Mammary epithelial cell (primary cell): ENCODE data around the gene MAPK4.

Experiments used
- EZH2 ChIP-seq: IDR thresholded peaks from 2 replicates; pipeline ENCODE4 v1.6.1; 2012; ENCODE audit warnings: low read length, inconsistent platforms, borderline replicate concordance
- TF ChIP-seq, protein P1 (sequence below), 2 donors: IDR thresholded peaks in 1 of 2; conservative IDR thresholded peaks in 1 of 2; 2 replicates each; pipeline ENCODE4 v1.5.1; 2011 to 2012; ENCODE audit warnings: inconsistent platforms in 2 of 2, low read length in 2 of 2, mild to moderate bottlenecking in 2 of 2, control low read depth in 1 of 2, low read depth in 1 of 2; ENCODE audit not compliant: insufficient read depth in 1 of 2; ENCODE audit errors: extremely low read depth in 1 of 2

DNA sequence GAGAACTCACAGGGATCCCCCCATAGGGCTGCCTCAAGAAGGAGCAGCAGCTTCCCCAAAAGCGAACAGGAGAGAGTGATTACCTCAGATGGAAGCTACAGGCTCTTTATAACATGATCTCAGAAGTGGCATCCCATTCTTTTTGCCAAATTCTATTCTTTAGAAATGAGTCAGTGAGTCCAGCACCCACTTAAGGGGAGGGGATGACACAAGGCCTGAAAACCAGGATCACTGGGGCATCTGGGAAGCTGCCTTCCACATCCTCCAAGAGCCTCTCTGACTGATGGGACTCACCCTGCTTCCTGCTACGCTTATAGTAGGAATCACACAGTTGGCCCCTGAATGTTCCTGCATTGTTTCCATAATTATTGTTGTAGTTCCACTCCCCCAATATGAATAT is 96.5 kb downstream of the MAPK4 start:
- TF ChIP-seq, protein P1, sequence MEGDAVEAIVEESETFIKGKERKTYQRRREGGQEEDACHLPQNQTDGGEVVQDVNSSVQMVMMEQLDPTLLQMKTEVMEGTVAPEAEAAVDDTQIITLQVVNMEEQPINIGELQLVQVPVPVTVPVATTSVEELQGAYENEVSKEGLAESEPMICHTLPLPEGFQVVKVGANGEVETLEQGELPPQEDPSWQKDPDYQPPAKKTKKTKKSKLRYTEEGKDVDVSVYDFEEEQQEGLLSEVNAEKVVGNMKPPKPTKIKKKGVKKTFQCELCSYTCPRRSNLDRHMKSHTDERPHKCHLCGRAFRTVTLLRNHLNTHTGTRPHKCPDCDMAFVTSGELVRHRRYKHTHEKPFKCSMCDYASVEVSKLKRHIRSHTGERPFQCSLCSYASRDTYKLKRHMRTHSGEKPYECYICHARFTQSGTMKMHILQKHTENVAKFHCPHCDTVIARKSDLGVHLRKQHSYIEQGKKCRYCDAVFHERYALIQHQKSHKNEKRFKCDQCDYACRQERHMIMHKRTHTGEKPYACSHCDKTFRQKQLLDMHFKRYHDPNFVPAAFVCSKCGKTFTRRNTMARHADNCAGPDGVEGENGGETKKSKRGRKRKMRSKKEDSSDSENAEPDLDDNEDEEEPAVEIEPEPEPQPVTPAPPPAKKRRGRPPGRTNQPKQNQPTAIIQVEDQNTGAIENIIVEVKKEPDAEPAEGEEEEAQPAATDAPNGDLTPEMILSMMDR (conservative IDR thresholded peaks at IDR 0.05 in 1 of 2, IDR thresholded peaks at IDR 0.05 in 1 of 2; ENCODE audit: extremely low read depth in 1 of 2, insufficient read depth in 1 of 2, low read depth in 1 of 2, low read length in 2 of 2): no peak
- TF ChIP-seq EZH2: no peak
